RKO (cell line): ENCODE measurements around the gene LIME1.

Experiments
- DNase-seq: peaks from one replicate; pipeline ENCODE4 v3.0.0-alpha.2; 2016; ENCODE audit warnings: low spot score

Gene LIME1

GRCh38 chr20:63750807-63751470 lies 14.5 kb downstream of the LIME1 start:
- DNase-seq: no peak

GRCh38 chr20:63751471-63752271 lies 15.2 kb downstream of the LIME1 start:
- DNase-seq: no peak

- no peak for DNase-seq
Measured at GRCh38 chr20:63752411-63753101, 16.1 kb downstream of the LIME1 start.

- no peak for DNase-seq
Measured at GRCh38 chr20:63753381-63753780, 16.9 kb downstream of the LIME1 start.

GRCh38 chr20:63754008-63754407 lies 17.5 kb downstream of the LIME1 start:
- no peak for DNase-seq

GRCh38 chr20:63755933-63756647 lies 19.6 kb downstream of the LIME1 start:
- DNase-seq: no peak

- DNase-seq: no peak
Measured at GRCh38 chr20:63756648-63756991, 20.2 kb downstream of the LIME1 start.

- DNase-seq: no peak
Measured at GRCh38 chr20:63758152-63758551, 21.7 kb downstream of the LIME1 start.

GRCh38 chr20:63759377-63759901 lies 23.0 kb downstream of the LIME1 start:
- no peak for DNase-seq

- DNase-seq: no peak
Measured at GRCh38 chr20:63765082-63765873, 28.8 kb downstream of the LIME1 start.

GRCh38 chr20:63765902-63766301 lies 29.4 kb downstream of the LIME1 start:
- DNase-seq: no peak

- no peak for DNase-seq
Measured at GRCh38 chr20:63766695-63767426, 30.4 kb downstream of the LIME1 start.

GRCh38 chr20:63767456-63767855 lies 31.0 kb downstream of the LIME1 start:
- DNase-seq: no peak

GRCh38 chr20:63767886-63768285 lies 31.4 kb downstream of the LIME1 start:
- DNase-seq: no peak

GRCh38 chr20:63768591-63769515 lies 32.4 kb downstream of the LIME1 start:
- DNase-seq: no peak

GRCh38 chr20:63769891-63770474 lies 33.5 kb downstream of the LIME1 start:
- no peak for DNase-seq

GRCh38 chr20:63771046-63771707 lies 34.7 kb downstream of the LIME1 start:
- DNase-seq: no peak

GRCh38 chr20:63772781-63773518 lies 36.5 kb downstream of the LIME1 start:
- DNase-seq: no peak
